H9 (cell line): Measurements from ENCODE around the gene MACIR. TPM values are rescaled to one million over a fixed set of nuclear protein-coding genes. Genes with fewer than 3 reads are reported as not detected.

Source experiments
- DNase-seq: peaks from one replicate; pipeline ENCODE4 v3.0.0-alpha.2; 2017
- H2AFZ ChIP-seq: one replicate; pipeline ENCODE4 v1.6.1; 2013; ENCODE audit warnings: mild to moderate bottlenecking, low read length, control low read depth, moderate library complexity
- H2AK5ac ChIP-seq: 2 replicates; pipeline ENCODE4 v1.6.1; 2013; ENCODE audit warnings: low read length, control low read depth, mixed read lengths; ENCODE audit not compliant: insufficient read length
- H2BK120ac ChIP-seq: one replicate; pipeline ENCODE4 v1.6.1; 2013; ENCODE audit warnings: low read depth, mild to moderate bottlenecking, low read length, control low read depth, inconsistent platforms; ENCODE audit not compliant: poor library complexity, severe bottlenecking
- H2BK12ac ChIP-seq: 2 replicates; pipeline ENCODE4 v1.6.1; 2013; ENCODE audit warnings: low read length, control low read depth, mixed read lengths, low read depth; ENCODE audit not compliant: insufficient read length
- H2BK15ac ChIP-seq: 2 replicates; pipeline ENCODE4 v1.6.1; 2013; ENCODE audit warnings: low read depth, low read length, control low read depth
- H2BK20ac ChIP-seq: one replicate; pipeline ENCODE4 v1.6.1; 2013; ENCODE audit warnings: low read depth, mild to moderate bottlenecking, low read length, control low read depth, inconsistent platforms; ENCODE audit not compliant: poor library complexity, severe bottlenecking
- H2BK5ac ChIP-seq: 2 replicates; pipeline ENCODE4 v1.6.1; 2013; ENCODE audit warnings: low read length, control low read depth, mixed read lengths; ENCODE audit not compliant: insufficient read length
- H3K14ac ChIP-seq: 2 replicates; pipeline ENCODE4 v1.6.1; 2013; ENCODE audit warnings: low read length, control low read depth; ENCODE audit not compliant: insufficient read depth
- H3K18ac ChIP-seq: 2 replicates; pipeline ENCODE4 v1.6.1; 2013; ENCODE audit warnings: low read depth, mild to moderate bottlenecking, mixed read lengths, low read length, control low read depth; ENCODE audit not compliant: insufficient read length
- H3K23ac ChIP-seq: 2 replicates; pipeline ENCODE4 v1.6.1; 2013; ENCODE audit warnings: low read length, control low read depth, mixed read lengths, low read depth; ENCODE audit not compliant: insufficient read length
- H3K23me2 ChIP-seq: 2 replicates; pipeline ENCODE4 v1.6.1; 2013; ENCODE audit warnings: low read depth, mild to moderate bottlenecking, mixed read lengths, low read length, control low read depth; ENCODE audit not compliant: insufficient read length, poor library complexity, severe bottlenecking
- H3K27ac ChIP-seq: 2 replicates; pipeline ENCODE4 v1.5.1; 2013; ENCODE audit warnings: low read length, control low read depth, mixed read lengths, low read depth; ENCODE audit not compliant: insufficient read length
- H3K27me3 ChIP-seq: 2 replicates; pipeline ENCODE4 v1.6.1; 2013; ENCODE audit warnings: low read length, control low read depth, inconsistent platforms; ENCODE audit not compliant: insufficient read depth
- H3K4ac ChIP-seq: 2 replicates; pipeline ENCODE4 v1.6.1; 2013; ENCODE audit warnings: low read depth, mild to moderate bottlenecking, control low read depth, inconsistent platforms, low read length, moderate library complexity
- H3K4me1 ChIP-seq: 2 replicates; pipeline ENCODE4 v1.6.1; 2013; ENCODE audit warnings: low read length, control low read depth, inconsistent platforms; ENCODE audit not compliant: insufficient read depth
- H3K4me2 ChIP-seq: 2 replicates; pipeline ENCODE4 v1.6.1; 2013; ENCODE audit warnings: low read length, control low read depth, mixed read lengths; ENCODE audit not compliant: insufficient read length, insufficient read depth
- H3K56ac ChIP-seq: 2 replicates; pipeline ENCODE4 v1.6.1; 2013; ENCODE audit warnings: low read depth, mild to moderate bottlenecking, mixed read lengths, low read length, control low read depth; ENCODE audit not compliant: insufficient read length
- H3K79me1 ChIP-seq: 2 replicates; pipeline ENCODE4 v1.6.1; 2013; ENCODE audit warnings: low read depth, mild to moderate bottlenecking, moderate library complexity, low read length, control low read depth, inconsistent platforms; ENCODE audit not compliant: insufficient read depth, poor library complexity, severe bottlenecking
- H3K79me2 ChIP-seq: 2 replicates; pipeline ENCODE4 v1.6.1; 2013; ENCODE audit warnings: low read length, control low read depth, inconsistent platforms; ENCODE audit not compliant: insufficient read depth
- H3K9ac ChIP-seq: 2 replicates; pipeline ENCODE4 v1.6.1; 2013; ENCODE audit warnings: low read length, control low read depth, mixed read lengths; ENCODE audit not compliant: insufficient read length; ENCODE audit errors: extremely low read depth
- H3K9me3 ChIP-seq: one replicate; pipeline ENCODE4 v1.6.1; 2013; ENCODE audit warnings: low read depth, low read length, inconsistent platforms; ENCODE audit not compliant: control insufficient read depth
- H3T11ph ChIP-seq: one replicate; pipeline ENCODE4 v1.6.1; 2013; ENCODE audit warnings: mild to moderate bottlenecking, low read length, control low read depth, inconsistent platforms
- H4K20me1 ChIP-seq: one replicate; pipeline ENCODE4 v1.6.1; 2013; ENCODE audit not compliant: control insufficient read depth, insufficient read length, insufficient read depth
- H4K5ac ChIP-seq: 2 replicates; pipeline ENCODE4 v1.6.1; 2013; ENCODE audit warnings: low read depth, mild to moderate bottlenecking, mixed read lengths, low read length, control low read depth; ENCODE audit not compliant: insufficient read length
- H4K8ac ChIP-seq: replicated peaks from 2 replicates; pipeline ENCODE4 v1.6.1; 2013; ENCODE audit warnings: low read length, control low read depth, mixed read lengths, low read depth; ENCODE audit not compliant: insufficient read length
- H4K91ac ChIP-seq: 2 replicates; pipeline ENCODE4 v1.6.1; 2013; ENCODE audit warnings: low read depth, mild to moderate bottlenecking, moderate library complexity, mixed read lengths, low read length, control low read depth; ENCODE audit not compliant: insufficient read length
- H3K27ac Mint-ChIP-seq, 3 experiments: 2 replicates in 2 of 3; 3 replicates in 1 of 3; pipeline ENCODE4 v1.8.0; 2020 to 2021; ENCODE audit warnings: mixed read lengths in 3 of 3, mild to moderate bottlenecking in 1 of 3, moderate library complexity in 1 of 3
- H3K27me3 Mint-ChIP-seq: 2 replicates; pipeline ENCODE4 v1.8.0; 2021; ENCODE audit warnings: low read depth, mild to moderate bottlenecking, moderate library complexity, mixed read lengths
- H3K36me3 Mint-ChIP-seq, 3 experiments: 2 replicates in 2 of 3; 3 replicates in 1 of 3; pipeline ENCODE4 v1.8.0; 2020 to 2021; ENCODE audit warnings: low read depth in 3 of 3, mixed read lengths in 3 of 3; ENCODE audit not compliant: insufficient read depth in 1 of 3
- H3K4me1 Mint-ChIP-seq, 2 experiments: 2 replicates each; pipeline ENCODE4 v1.8.0; 2020; ENCODE audit warnings: mixed read lengths in 2 of 2
- H3K4me3 Mint-ChIP-seq, 2 experiments: 2 replicates in 1 of 2; 3 replicates in 1 of 2; pipeline ENCODE4 v1.8.0; 2020 to 2021; ENCODE audit warnings: mild to moderate bottlenecking in 2 of 2, mixed read lengths in 2 of 2, moderate library complexity in 1 of 2
- H3K9me3 Mint-ChIP-seq, 2 experiments: 2 replicates in 1 of 2; 3 replicates in 1 of 2; pipeline ENCODE4 v1.8.0; 2020; ENCODE audit warnings: mild to moderate bottlenecking in 2 of 2, mixed read lengths in 2 of 2, moderate library complexity in 1 of 2
- WGBS: extraction: QIAGEN DNeasy Blood & Tissue Kit; methylation state at CpG from one replicate; pipeline ENCODE4 v1.1.7; 2013; ENCODE audit warnings: missing lambda C conversion rate, low lambda C conversion rate, mixed read lengths; ENCODE audit not compliant: insufficient read length; ENCODE audit errors: extremely low coverage; 5-methylcytosine and 5-hydroxymethylcytosine counted together
- total RNA-seq: library from RNA; stranded (reverse); gene quantifications from 2 replicates; pipeline ENCODE4 v1.2.1, GENCODE V29; 2021
- TF ChIP-seq, protein P1 (sequence below): fragments of 200-600 bp; sonication (generic); conservative IDR thresholded peaks from 3 replicates; pipeline ENCODE4 v1.8.0; 2021; ENCODE audit warnings: antibody characterized with exemption, mild to moderate bottlenecking

Gene MACIR
- total RNA-seq, 1 experiment from 2014 or later = 11.7 TPM

DNA sequence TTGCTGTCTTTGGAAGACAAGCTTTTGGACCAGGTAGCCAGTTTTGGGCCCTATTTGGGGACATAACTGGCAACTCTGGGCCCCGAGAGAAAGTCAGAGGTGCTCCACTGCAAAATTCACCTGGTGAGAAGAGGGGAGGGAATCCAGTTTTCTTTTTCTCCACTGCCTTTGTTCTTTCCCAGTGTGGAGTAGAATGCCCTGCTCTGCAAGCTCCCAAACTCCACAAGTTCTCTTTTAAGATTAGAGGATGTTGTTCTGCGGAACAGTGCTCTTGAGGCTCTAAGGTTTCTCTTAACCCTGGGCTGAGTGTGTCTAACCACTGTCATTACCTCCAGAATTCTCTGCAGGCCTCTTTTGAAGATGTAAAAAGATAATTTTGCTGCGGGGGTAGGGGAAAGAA, 25.3 kb downstream of the MACIR start:
- Histone ChIP-seq H3K56ac (no peak overlapping the region), H3K9ac (no peak overlapping the region), H4K91ac (no peak overlapping the region), H3K79me2 (no peaks in the 10 kb centered on the region), H4K8ac (no peak overlapping the region), H3K4ac (no peak overlapping the region), H2BK5ac (no peak overlapping the region), H3T11ph (no peak overlapping the region), H4K5ac (no peak overlapping the region), H3K79me1 (no peaks in the 10 kb centered on the region), H3K27me3 (no peaks in the 10 kb centered on the region), H2BK15ac (no peak overlapping the region), H3K23ac (no peak overlapping the region), H2BK120ac (no peak overlapping the region), H3K4me1 (no peaks in the 10 kb centered on the region; the same call in 1 of the 2 replicates), H2AK5ac (no peak overlapping the region), H3K27ac (no peak overlapping the region), H3K23me2 (no peaks in the 10 kb centered on the region), H3K18ac (no peak overlapping the region), H3K9me3 (no peaks in the 10 kb centered on the region), H3K4me2 (no peak overlapping the region), H4K20me1 (no peaks in the 10 kb centered on the region), H3K14ac (no peak overlapping the region), H2BK20ac (no peak overlapping the region), H2BK12ac (no peak overlapping the region), H2AFZ (no peak overlapping the region)
- TF ChIP-seq, protein P1, sequence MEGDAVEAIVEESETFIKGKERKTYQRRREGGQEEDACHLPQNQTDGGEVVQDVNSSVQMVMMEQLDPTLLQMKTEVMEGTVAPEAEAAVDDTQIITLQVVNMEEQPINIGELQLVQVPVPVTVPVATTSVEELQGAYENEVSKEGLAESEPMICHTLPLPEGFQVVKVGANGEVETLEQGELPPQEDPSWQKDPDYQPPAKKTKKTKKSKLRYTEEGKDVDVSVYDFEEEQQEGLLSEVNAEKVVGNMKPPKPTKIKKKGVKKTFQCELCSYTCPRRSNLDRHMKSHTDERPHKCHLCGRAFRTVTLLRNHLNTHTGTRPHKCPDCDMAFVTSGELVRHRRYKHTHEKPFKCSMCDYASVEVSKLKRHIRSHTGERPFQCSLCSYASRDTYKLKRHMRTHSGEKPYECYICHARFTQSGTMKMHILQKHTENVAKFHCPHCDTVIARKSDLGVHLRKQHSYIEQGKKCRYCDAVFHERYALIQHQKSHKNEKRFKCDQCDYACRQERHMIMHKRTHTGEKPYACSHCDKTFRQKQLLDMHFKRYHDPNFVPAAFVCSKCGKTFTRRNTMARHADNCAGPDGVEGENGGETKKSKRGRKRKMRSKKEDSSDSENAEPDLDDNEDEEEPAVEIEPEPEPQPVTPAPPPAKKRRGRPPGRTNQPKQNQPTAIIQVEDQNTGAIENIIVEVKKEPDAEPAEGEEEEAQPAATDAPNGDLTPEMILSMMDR = no peak
- Mint-ChIP-seq H3K36me3 (peaks cover 0 to 14% (median 2%) of the 10 kb centered on the region in 3 experiments; a peak in 5 of 7 replicates), H3K27me3 (no peaks in the 10 kb centered on the region), H3K4me3 (no peak overlapping the region), H3K27ac (peak overlapping the region in 2 of 3 experiments; percentile 80 to 85; a peak in 4 of 7 replicates), H3K9me3 (no peaks in the 10 kb centered on the region; a peak in 1 of 5 replicates), H3K4me1 (peaks cover 11 to 13% of the 10 kb centered on the region in 2 experiments)
- no peak for DNase-seq
- no CpG with 5 or more reads among the region's 3 CpGs for WGBS
